Measurements from ENCODE around the gene GNMT.
"Not testable (repeated sequence)": the region's sequence is repeated elsewhere in the genome, so short reads cannot be mapped to it uniquely, and the experiment has no call there.

Gene GNMT

GRCh38 chr6:42978839-42979522 is 18.4 kb downstream of the GNMT start, which contains the start of gene PEX6:
PEX6 (minus strand) TSS chr6:42979181; CDS start chr6:42979150, 31 bp downstream.
- peak; percentile 92 for DNase-seq

- no peak for DNase-seq
Observed at GRCh38 chr6:42979523-42980177, 19.1 kb downstream of the GNMT start.

- DNase-seq, result no peak
Observed at GRCh38 chr6:42981836-42982235, 21.3 kb downstream of the GNMT start.

GRCh38 chr6:42984001-42984923 is 23.7 kb downstream of the GNMT start, which contains the start of gene PPP2R5D:
PPP2R5D (plus strand) TSS chr6:42984570; CDS start chr6:42984678, 108 bp downstream.
- peak; percentile 93 for DNase-seq

GRCh38 chr6:42984924-42985475 is 24.4 kb downstream of the GNMT start:
- no peak for DNase-seq

GRCh38 chr6:42987533-42988451 is 27.2 kb downstream of the GNMT start:
- DNase-seq, result no peak

GRCh38 chr6:42988486-42989020 is 28.0 kb downstream of the GNMT start:
- no peak for DNase-seq

- DNase-seq, result no peak
Observed at GRCh38 chr6:42989923-42990322, 29.4 kb downstream of the GNMT start.

GRCh38 chr6:42993445-42993844 is 32.9 kb downstream of the GNMT start:
- DNase-seq, result no peak

- no peak for DNase-seq
Observed at GRCh38 chr6:42996513-42996912, 36.0 kb downstream of the GNMT start.

GRCh38 chr6:42998205-42998604 is 37.7 kb downstream of the GNMT start:
- not testable (repeated sequence) for DNase-seq

- no peak for DNase-seq
Observed at GRCh38 chr6:43001843-43002242, 41.3 kb downstream of the GNMT start.

- DNase-seq, result no peak
Observed at GRCh38 chr6:43005844-43006243, 45.3 kb downstream of the GNMT start.

- no peak for DNase-seq
Observed at GRCh38 chr6:43006251-43006650, 45.7 kb downstream of the GNMT start.

GRCh38 chr6:43007126-43007525 is 46.6 kb downstream of the GNMT start:
- no peak for DNase-seq

- DNase-seq, result no peak
Observed at GRCh38 chr6:43009124-43009523, 48.6 kb downstream of the GNMT start.

GRCh38 chr6:43011207-43011606 is 50.7 kb downstream of the GNMT start:
- no peak for DNase-seq

- no peak for DNase-seq
Observed at GRCh38 chr6:43012364-43012763, 51.8 kb downstream of the GNMT start.

- DNase-seq, result no peak
Observed at GRCh38 chr6:43013097-43013842, 52.7 kb downstream of the GNMT start.

All from activated CD8-positive, alpha-beta memory T cell treated with anti-CD3 and anti-CD28 coated beads, Interleukin-2, amount 50 U/mL, for 48 hours (primary cell).